HepG2 (cell line): ENCODE results near the gene CCDC88C. TPM values are rescaled to one million over a fixed set of nuclear protein-coding genes. Genes with fewer than 3 reads are reported as not detected.
A peak's percentile ranks its signal among the peaks of the same experiment; 100 is the strongest.

ENCODE experiments used
- HES4 ChIP-seq: sonication (generic); formaldehyde crosslinking; IDR thresholded peaks from 2 replicates; pipeline ENCODE4 v1.9.0; 2021; ENCODE audit warnings: mild to moderate bottlenecking, missing genetic modification reagents, borderline replicate concordance
- HNRNPLL ChIP-seq: fragments of 200-400 bp; formaldehyde crosslinking; IDR thresholded peaks from 2 replicates; pipeline ENCODE4 v1.6.1; 2017; ENCODE audit warnings: mild to moderate bottlenecking, low read depth, low read length; ENCODE audit not compliant: poor library complexity, severe bottlenecking
- KLF6 ChIP-seq: IDR thresholded peaks from 2 replicates; pipeline ENCODE4 v1.8.0; 2016; ENCODE audit warnings: missing biosample characterization, missing genetic modification reagents
- NFYC ChIP-seq: IDR thresholded peaks from 2 replicates; pipeline ENCODE4 v1.6.1; 2016; ENCODE audit warnings: missing genetic modification reagents, missing compliant biosample characterization
- PHB2 ChIP-seq: fragments of 450-650 bp; IDR thresholded peaks from 2 replicates; pipeline ENCODE4 v1.6.1; 2018; ENCODE audit not compliant: partially characterized antibody
- PHF21A ChIP-seq: sonication (generic); formaldehyde crosslinking; IDR thresholded peaks from 2 replicates; pipeline ENCODE4 v1.5.0; 2020; ENCODE audit warnings: mild to moderate bottlenecking, missing genetic modification reagents
- SALL2 ChIP-seq: sonication (generic); formaldehyde crosslinking; IDR thresholded peaks from 2 replicates; pipeline ENCODE4 v1.8.1; 2023; ENCODE audit warnings: mild to moderate bottlenecking, missing genetic modification reagents, inconsistent platforms
- SUZ12 ChIP-seq: fragments of 150-350 bp; IDR thresholded peaks from 2 replicates; pipeline ENCODE4 v1.6.1; 2014; ENCODE audit warnings: low read depth, low read length
- TARDBP ChIP-seq: sonication (generic); formaldehyde crosslinking; IDR thresholded peaks from 2 replicates; pipeline ENCODE4 v1.8.0; 2022; ENCODE audit warnings: mild to moderate bottlenecking, missing genetic modification reagents
- TCF7 ChIP-seq: sonication (generic); IDR thresholded peaks from 2 replicates; pipeline ENCODE4 v1.6.1; 2016; ENCODE audit warnings: antibody characterized with exemption, low read depth
- XRCC5 ChIP-seq: fragments of 200-400 bp; formaldehyde crosslinking; optimal IDR thresholded peaks from 2 replicates; pipeline ENCODE3; 2017; ENCODE audit warnings: mild to moderate bottlenecking, low read length
- ZNF260 ChIP-seq: sonication (generic); formaldehyde crosslinking; IDR thresholded peaks from 2 replicates; pipeline ENCODE4 v1.4.0; 2020; ENCODE audit warnings: missing genetic modification reagents, low read depth, mild to moderate bottlenecking, borderline replicate concordance
- ZNF543 ChIP-seq: sonication (generic); formaldehyde crosslinking; IDR thresholded peaks from 2 replicates; pipeline ENCODE4 v1.4.0; 2020; ENCODE audit warnings: mild to moderate bottlenecking, missing genetic modification reagents
- ZNF772 ChIP-seq: sonication (generic); formaldehyde crosslinking; IDR thresholded peaks from 2 replicates; pipeline ENCODE4 v1.5.0; 2020; ENCODE audit warnings: mild to moderate bottlenecking, missing genetic modification reagents
- polyA plus RNA-seq, 8 experiments: library from polyadenylated mRNA; depleted of rRNA in 3 of 8; stranded (reverse) in 7 of 8; unstranded in 1 of 8; fragments of >200 nt; fragmentation: Illumina TruSeq in 4 of 8; extraction: Trizol in 4 of 8; gene quantifications; 2 replicates each; pipeline versions ENCODE4 v1.2.1 to v1.2.3, GENCODE V29; 2011 to 2016; ENCODE audit warnings: low read depth in 4 of 8, missing spikeins in 1 of 8, mixed read lengths in 1 of 8; ENCODE audit not compliant: insufficient read depth in 1 of 8
- total RNA-seq, 5 experiments: library from RNA; depleted of rRNA; stranded (reverse); fragments of >200 nt; fragmentation: Illumina TruSeq; extraction: Trizol; gene quantifications; 2 replicates each; pipeline ENCODE4 v1.2.3, GENCODE V29; 2016; ENCODE audit warnings: low read depth in 1 of 5
- TF ChIP-seq, protein P1 (sequence below), 2 experiments: sonication (generic) in 1 of 2; formaldehyde crosslinking in 1 of 2; IDR thresholded peaks; 2 replicates each; pipeline versions ENCODE4 v1.6.1 to v1.9.0; 2014 to 2022; ENCODE audit warnings: antibody characterized with exemption in 1 of 2, borderline replicate concordance in 1 of 2, inconsistent platforms in 1 of 2, low read depth in 1 of 2, missing genetic modification reagents in 1 of 2
- TF ChIP-seq, protein P2 (sequence below): sonication (generic); formaldehyde crosslinking; IDR thresholded peaks from 2 replicates; pipeline ENCODE4 v1.5.1; 2020; ENCODE audit warnings: missing genetic modification reagents, mild to moderate bottlenecking, borderline replicate concordance
- TF ChIP-seq, protein P3 (sequence below): sonication (generic); formaldehyde crosslinking; IDR thresholded peaks from 2 replicates; pipeline ENCODE4 v1.8.0; 2022; ENCODE audit warnings: missing genetic modification reagents, low read depth, mild to moderate bottlenecking, borderline replicate concordance

CCDC88C gene
- total and polyA plus RNA-seq, 2 of the 13 experiments (the other 11 are each of a cell fraction or from before 2014, with no cell fraction given): 3.6 to 11.7 TPM

DNA sequence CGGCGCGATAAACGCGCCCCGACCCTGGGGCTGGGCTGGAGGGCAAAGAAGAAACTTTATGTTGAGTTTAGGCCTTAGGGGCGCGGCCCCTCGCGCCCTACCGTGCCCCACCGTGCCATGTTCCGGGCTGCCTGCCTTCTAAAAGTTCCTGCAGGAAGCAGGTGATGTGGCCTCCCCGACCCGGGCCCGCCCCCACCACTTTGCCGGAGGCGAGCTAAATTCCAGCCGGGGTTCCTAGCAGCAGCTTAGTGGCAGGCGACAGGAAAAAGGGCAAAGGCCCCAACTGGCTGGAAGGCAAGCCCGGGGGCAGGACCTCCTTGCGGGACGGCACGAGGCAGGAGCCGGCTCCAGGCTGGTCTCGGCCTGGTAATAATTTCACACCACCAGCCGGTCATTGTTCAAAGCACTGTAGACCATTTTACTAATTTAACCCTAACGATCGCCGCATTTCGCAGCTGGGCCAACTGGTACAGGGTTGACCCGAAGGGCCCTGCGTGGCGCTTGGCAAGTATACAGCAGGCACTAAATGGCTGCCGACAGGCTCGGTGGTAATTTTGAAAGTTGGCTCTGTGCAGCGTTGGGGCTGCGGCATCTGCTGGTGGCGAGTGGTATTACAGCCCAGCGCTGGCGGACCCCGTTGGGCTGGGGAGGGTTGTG is 895 bp upstream of the CCDC88C start (continued):
- TF ChIP-seq, protein P1, sequence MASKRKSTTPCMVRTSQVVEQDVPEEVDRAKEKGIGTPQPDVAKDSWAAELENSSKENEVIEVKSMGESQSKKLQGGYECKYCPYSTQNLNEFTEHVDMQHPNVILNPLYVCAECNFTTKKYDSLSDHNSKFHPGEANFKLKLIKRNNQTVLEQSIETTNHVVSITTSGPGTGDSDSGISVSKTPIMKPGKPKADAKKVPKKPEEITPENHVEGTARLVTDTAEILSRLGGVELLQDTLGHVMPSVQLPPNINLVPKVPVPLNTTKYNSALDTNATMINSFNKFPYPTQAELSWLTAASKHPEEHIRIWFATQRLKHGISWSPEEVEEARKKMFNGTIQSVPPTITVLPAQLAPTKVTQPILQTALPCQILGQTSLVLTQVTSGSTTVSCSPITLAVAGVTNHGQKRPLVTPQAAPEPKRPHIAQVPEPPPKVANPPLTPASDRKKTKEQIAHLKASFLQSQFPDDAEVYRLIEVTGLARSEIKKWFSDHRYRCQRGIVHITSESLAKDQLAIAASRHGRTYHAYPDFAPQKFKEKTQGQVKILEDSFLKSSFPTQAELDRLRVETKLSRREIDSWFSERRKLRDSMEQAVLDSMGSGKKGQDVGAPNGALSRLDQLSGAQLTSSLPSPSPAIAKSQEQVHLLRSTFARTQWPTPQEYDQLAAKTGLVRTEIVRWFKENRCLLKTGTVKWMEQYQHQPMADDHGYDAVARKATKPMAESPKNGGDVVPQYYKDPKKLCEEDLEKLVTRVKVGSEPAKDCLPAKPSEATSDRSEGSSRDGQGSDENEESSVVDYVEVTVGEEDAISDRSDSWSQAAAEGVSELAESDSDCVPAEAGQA (IDR thresholded peaks at IDR 0.05; ENCODE audit: low read depth): no peak
- TF ChIP-seq, protein P1 (CRISPR knock-in tag; IDR thresholded peaks at IDR 0.05; ENCODE audit: borderline replicate concordance): 0 out of 2 replicates have a peak, but pooled peaks have one; percentile 5
- TF ChIP-seq SUZ12 (no peak), XRCC5 (peak; percentile 88), ZNF543 (no peak), PHB2 (no peak), TCF7 (no peak), KLF6 (CRISPR knock-in tag) (no peak; the same call in 1 of the 2 replicates), HES4 (CRISPR knock-in tag) (no peak), TARDBP (CRISPR knock-in tag) (peak; percentile 35; the same call in 1 of the 2 replicates), ZNF260 (CRISPR knock-in tag) (no peak), NFYC (CRISPR knock-in tag) (no peak), ZNF772 (CRISPR knock-in tag) (peak; percentile 26; the same call in 1 of the 2 replicates), HNRNPLL (no peak), SALL2 (no peak), PHF21A (CRISPR knock-in tag) (0 out of 2 replicates have a peak, but pooled peaks have one; percentile 14)
- TF ChIP-seq, protein P2, sequence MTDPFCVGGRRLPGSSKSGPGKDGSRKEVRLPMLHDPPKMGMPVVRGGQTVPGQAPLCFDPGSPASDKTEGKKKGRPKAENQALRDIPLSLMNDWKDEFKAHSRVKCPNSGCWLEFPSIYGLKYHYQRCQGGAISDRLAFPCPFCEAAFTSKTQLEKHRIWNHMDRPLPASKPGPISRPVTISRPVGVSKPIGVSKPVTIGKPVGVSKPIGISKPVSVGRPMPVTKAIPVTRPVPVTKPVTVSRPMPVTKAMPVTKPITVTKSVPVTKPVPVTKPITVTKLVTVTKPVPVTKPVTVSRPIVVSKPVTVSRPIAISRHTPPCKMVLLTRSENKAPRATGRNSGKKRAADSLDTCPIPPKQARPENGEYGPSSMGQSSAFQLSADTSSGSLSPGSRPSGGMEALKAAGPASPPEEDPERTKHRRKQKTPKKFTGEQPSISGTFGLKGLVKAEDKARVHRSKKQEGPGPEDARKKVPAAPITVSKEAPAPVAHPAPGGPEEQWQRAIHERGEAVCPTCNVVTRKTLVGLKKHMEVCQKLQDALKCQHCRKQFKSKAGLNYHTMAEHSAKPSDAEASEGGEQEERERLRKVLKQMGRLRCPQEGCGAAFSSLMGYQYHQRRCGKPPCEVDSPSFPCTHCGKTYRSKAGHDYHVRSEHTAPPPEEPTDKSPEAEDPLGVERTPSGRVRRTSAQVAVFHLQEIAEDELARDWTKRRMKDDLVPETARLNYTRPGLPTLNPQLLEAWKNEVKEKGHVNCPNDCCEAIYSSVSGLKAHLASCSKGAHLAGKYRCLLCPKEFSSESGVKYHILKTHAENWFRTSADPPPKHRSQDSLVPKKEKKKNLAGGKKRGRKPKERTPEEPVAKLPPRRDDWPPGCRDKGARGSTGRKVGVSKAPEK (CRISPR knock-in tag): no peak
- TF ChIP-seq, protein P3, sequence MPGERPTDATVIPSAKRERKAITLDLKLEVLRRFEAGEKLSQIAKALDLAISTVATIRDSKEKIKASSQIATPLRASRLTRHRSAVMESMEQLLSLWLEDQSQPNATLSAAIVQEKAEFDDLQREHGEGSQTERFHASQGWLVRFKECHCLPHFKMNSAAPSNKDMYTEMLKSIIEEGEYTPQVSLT (CRISPR knock-in tag): no peak
